ENCODE measurements around the gene HNRNPR. TPM values are rescaled to one million over a fixed set of nuclear protein-coding genes. Genes with fewer than 3 reads are reported as not detected.
A peak's percentile ranks its signal among the peaks of the same experiment; 100 is the strongest.

Gene HNRNPR
- total and polyA plus RNA-seq, 8 donors, result 84.3 to 277 (median 224) TPM

GRCh38 chr1:23352096-23352695 lies 8.1 kb upstream of the HNRNPR start:
- H3K4me1 ChIP-seq, result no peaks in the 10 kb centered on the region
- DNase-seq (no peak), ATAC-seq (no peak)
- no peak for TF ChIP-seq CTCF (IDR thresholded peaks at IDR 0.05)
- H3K27me3 ChIP-seq, result no peaks in the 10 kb centered on the region
- H3K9me3 ChIP-seq, result no peaks in the 10 kb centered on the region
- H3K36me3 ChIP-seq, result no peaks in the 10 kb centered on the region
- H3K27ac ChIP-seq, result no peak overlapping the region
- intact Hi-C loops (cut with DNase I), result no loop called here
- no peak overlapping the region for H3K4me3 ChIP-seq

- no peak for TF ChIP-seq CTCF (IDR thresholded peaks at IDR 0.05)
- no peaks in the 10 kb centered on the region for H3K9me3 ChIP-seq
- H3K4me3 ChIP-seq, result no peak overlapping the region
- H3K27me3 ChIP-seq, result no peaks in the 10 kb centered on the region
- intact Hi-C loops (cut with DNase I), result no loop called here
- peaks cover 5 to 36% of the 10 kb centered on the region in 2 donors for H3K4me1 ChIP-seq
- H3K27ac ChIP-seq, result no peak overlapping the region
- no peaks in the 10 kb centered on the region for H3K36me3 ChIP-seq
- no peak for ATAC-seq
- DNase-seq, result no peak
These were observed 1.8 kb upstream of the HNRNPR start for GRCh38 chr1:23345920-23346319.

DNA sequence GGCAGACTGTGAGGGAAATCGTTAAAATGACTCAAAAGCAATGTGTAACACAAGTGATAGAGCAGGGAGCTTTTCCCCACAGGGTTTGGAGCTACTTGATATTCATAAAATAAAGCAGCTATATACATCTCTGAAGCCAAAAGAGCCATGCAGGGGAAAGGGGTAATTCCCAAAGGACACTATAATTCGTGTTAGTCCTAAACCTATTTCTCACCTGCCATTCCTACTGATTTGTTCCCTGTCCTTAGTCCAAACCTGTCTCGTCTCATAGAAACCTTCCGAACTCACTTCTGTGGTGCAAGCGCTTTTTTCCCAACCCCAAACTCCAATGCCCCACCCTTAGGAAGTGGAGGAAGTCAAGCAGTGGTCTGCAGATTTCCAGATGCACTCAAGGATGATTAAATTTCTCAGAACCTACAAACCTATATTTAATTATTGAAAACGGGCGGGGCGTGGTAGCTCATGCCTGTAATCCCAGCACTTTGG lies 946 bp upstream of the HNRNPR start:
- H3K36me3 ChIP-seq, result no peaks in the 10 kb centered on the region
- H3K27me3 ChIP-seq, result no peaks in the 10 kb centered on the region
- no peak for ATAC-seq
- peak overlapping the region; percentile 96 to 97 for H3K27ac ChIP-seq
- H3K9me3 ChIP-seq, result no peaks in the 10 kb centered on the region
- H3K4me3 ChIP-seq, result peak overlapping the region; percentile 77 to 99
- DNase-seq, result no peak
- H3K4me1 ChIP-seq, result peaks cover 13 to 45% of the 10 kb centered on the region in 2 donors
- intact Hi-C loops (cut with DNase I), result no loop called here
- no peak for TF ChIP-seq CTCF (IDR thresholded peaks at IDR 0.05)

GRCh38 chr1:23343221-23344110 lies 618 bp downstream of the HNRNPR start:
- TF ChIP-seq CTCF (IDR thresholded peaks at IDR 0.05), result no peak
- Histone ChIP-seq H3K27ac (peak overlapping the region; percentile 96 to 97), H3K27me3 (no peaks in the 10 kb centered on the region), H3K4me1 (peaks cover 15 to 61% of the 10 kb centered on the region in 2 donors), H3K36me3 (no peaks in the 10 kb centered on the region), H3K9me3 (no peaks in the 10 kb centered on the region), H3K4me3 (peak overlapping the region; percentile 77 to 99)
- ATAC-seq, result peak; percentile 37
- DNase-seq, result peak in 1 of 4 donors; percentile 87
- intact Hi-C loops (cut with DNase I), result no loop called here

Data from left lung (tissue), 10 donors.